GM18499 (cell line): ENCODE results near the gene MCEE.
"Not testable (repeated sequence)": the region's sequence is repeated elsewhere in the genome, so short reads cannot be mapped to it uniquely, and the experiment has no call there.

Experiments used
- ATAC-seq: cut with Tn5 transposase; IDR thresholded peaks from one replicate; pipeline ENCODE4 v1.9.1; 2021; ENCODE audit warnings: moderate number of reproducible peaks; ENCODE audit not compliant: insufficient read depth, unreplicated experiment

MCEE gene

DNA sequence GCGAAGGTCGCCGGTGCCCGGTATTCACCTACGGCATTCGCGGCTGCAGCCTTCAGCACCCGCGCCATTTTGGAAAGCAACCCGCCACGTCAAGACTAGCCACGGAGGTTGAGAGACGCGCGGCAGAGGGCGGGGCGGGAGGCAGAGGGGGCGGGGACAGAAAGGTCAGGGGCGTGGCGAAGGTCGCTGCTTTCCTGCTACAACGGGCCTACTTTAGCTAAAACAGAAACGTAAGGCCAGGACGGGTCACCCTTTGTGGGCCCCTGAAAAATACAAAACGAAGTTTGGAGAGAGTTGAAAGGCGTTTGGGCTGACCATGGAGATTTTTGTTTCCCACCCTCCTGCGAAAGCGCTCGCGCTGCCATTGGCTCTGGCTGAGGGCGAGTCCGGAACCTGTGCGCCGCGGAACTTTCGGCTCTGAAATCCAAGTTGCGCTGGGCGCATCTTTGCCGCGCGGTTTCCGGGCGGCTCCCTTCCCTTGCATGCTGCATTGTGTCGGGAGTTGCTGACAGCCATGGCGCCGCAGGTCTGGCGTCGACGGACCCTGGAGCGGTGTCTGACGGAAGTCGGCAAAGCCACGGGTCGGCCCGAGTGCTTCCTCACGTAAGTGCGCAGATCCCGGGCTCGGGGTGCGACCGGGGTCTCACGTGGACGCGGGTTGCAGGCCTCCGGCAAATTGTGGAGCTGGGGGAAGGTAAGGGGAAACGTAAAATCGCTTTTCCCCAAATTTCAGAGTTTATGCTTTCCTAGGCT is at the start of gene MCEE, which contains the start of gene MPHOSPH10:
TSS of gene MCEE (minus strand) at position 78 of the 753 bp plus-strand sequence. CDS start at position 68, 10 bp downstream.
TSS of gene MPHOSPH10 (plus strand) at position 483 of the 753 bp plus-strand sequence. CDS start at position 515, 32 bp downstream.
- ATAC-seq, result peak; percentile 60

DNA sequence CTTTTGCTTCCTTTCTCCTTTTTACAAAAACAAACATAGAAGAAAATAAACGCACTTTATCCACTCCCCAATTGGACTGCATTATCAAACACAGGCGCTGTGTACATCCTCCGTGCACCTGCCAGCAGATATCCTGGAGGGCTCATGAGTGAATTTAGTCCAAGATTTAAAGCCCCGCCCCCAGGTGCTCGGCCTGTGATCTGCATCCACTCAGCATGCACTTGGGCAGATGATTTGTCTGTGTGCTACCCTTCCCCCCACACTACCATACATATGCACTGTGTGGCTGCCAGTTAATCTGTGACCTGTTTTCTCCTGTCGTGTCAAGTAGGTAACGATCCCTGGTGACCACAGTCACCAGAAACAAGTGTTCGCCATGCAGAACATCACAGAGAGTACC is 48.8 kb upstream of the MCEE start:
- ATAC-seq, result not testable (repeated sequence)

DNA sequence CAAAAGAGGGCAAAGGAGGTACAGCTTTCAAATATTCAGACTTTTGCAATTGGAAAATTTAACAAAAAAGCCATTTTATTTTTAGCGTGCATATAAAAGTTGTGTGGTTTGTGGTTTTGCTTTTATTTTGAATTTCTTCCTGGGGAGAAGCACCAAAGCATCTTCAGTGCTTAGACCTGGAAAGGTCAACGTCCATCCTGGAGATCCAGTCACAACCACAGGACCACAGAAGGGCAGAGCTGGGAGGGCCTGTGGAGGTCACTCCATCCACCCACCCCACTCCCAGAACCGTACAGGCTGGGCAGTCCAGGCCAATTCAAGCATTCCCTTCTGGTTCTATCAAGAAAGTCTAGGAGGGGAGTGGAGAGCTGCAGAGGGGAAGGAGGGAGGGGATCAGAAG is 44.2 kb upstream of the MCEE start:
- ATAC-seq, result no peak

DNA sequence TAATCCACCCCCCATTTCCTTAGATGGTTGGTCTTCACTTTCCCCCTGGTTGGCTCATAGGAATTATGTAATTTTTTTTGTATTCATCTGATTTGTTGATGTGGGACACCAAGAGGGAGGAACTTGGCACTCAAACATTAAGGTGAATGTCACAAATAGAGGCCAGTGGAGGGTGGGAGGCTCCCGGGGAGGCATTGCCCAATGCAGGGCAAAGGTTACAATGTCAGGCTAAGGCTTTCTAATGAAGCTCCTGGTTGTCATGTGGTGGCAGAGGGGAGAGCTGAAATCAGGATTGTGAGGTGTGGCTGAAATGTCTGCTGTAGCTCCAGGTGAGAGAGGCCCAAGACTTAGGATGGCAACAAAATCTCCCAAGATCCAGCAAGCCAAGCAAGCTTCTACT is 43.1 kb upstream of the MCEE start:
- no peak for ATAC-seq

DNA sequence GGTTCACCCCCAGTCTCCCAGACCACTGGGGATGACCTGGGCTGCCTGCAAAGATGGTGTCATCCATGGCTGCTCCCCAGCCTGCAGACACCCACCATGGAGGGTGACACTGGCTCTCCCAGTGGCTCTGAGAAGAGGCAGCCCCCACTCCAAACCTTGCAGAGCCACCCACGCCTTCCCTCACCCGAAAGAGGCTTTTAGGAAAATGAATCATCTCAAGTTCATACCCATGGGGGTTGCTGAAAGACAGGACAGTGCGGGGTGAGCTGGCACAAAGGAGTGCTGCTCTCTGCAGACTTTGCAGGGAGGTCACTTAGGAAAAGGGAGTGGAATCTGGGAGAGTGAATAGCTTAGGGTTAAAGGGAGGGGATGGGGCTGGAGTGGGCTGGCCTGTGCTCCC is 36.8 kb upstream of the MCEE start:
- no peak for ATAC-seq

DNA sequence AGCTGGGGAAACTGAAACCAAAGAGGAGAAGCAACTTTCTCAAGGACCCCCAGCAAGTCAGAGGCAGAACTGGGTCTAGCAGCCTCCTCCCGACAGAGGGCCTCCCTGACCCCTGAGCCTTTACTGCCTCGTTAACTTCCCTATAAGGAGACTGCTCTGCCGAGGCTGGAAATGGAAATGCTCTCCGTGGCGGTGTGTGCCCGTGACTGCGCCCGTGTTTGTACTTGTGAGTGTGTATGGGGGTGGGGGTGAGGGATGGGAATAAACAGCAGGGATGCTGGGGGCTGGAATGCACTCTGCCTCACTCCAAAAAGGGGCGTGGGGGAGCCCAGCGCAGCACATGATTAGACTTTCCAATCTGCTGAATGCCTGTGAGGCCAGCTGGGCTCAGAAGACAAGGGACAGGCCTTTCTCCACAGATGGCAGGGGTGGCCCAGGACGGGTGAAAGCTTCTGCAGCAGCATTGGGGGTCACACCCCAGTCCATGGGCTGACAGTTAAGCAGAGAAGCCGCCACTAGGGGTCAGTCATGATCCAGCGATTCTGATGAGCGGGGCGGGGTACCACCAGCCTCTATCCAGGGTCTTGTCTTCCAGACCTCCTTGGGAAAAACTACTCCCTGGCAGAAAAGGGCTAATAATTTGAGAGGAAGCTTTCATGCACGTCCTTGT is 27.2 kb upstream of the MCEE start:
- ATAC-seq, result no peak

DNA sequence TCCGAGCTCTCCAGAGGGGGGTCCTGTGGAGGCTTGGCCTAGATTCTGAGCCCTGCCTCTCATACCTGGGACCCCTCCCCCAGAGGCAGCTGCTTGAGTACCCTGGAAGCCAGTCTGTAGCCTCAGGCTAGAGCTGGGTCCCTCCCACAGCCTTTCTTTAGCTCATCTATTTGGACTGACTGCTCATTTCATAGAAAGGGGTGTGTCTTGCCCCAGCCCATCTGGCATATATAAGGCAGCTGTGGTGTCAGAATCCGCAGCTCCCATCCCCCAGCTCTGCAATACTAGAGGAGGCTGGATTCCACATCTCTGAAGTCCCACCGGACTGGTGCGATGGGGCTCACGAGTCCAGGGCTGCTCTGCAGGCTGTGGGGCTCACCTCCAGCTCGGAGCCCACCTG is 26.5 kb upstream of the MCEE start:
- ATAC-seq, result no peak

DNA sequence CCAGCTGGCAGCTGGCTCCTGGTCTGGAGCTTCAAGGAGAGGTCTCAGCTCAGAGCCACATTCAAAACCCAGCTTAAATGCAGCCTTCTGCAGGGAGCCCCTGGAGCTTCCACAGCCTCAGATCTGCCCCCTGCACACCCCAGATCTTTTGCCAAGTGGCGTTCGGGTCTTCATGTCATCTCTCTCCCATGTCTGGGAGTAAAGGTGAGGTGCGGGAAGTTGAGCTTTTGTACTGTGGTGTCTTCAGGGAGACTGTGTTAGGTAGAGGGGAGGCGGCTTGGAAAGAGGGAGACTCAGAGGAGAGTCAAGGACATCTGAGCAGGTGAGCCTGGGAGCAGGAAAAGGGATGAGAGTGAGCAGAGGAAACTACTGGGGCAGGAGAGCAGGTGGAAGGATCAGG is 25.8 kb upstream of the MCEE start:
- no peak for ATAC-seq

DNA sequence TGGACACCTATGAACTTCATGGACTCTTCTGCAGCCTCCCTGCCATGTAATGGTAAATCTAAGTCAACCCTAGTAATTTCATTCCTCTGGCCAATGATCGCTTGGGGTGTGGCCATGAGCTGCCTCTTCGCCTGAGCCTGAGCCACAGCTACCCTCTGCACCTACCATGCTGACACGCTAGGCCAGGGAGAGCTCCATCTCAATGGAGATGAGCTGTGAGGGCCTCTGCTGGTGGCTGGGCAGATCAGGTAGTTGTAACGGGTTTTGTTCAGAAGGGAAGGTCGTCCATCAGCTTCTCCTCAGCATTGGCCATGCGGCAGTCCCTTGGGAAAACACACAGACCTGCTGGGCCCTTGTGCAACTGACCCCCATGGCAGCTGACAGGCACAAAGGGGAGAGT is 24.8 kb upstream of the MCEE start:
- peak; percentile 74 for ATAC-seq

DNA sequence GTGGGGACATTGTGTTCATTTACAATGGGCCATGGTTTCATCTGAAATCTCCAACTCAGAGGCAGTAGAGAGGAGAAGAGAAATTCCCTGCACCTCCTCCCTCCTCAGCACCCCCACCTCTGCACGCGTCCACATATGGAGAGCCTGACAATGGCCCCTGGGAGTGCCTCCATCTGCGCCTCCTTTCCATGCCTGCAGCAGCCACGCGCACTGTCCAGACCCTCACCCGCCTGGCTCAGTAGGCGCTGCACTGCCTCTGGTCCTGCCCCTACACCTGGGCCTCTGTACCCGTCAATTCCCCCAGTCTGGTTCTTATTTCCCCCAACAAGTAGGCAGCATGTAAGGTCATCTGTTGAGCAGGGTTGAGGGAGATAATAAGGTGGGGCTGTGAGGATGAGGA is 24.2 kb upstream of the MCEE start:
- no peak for ATAC-seq

DNA sequence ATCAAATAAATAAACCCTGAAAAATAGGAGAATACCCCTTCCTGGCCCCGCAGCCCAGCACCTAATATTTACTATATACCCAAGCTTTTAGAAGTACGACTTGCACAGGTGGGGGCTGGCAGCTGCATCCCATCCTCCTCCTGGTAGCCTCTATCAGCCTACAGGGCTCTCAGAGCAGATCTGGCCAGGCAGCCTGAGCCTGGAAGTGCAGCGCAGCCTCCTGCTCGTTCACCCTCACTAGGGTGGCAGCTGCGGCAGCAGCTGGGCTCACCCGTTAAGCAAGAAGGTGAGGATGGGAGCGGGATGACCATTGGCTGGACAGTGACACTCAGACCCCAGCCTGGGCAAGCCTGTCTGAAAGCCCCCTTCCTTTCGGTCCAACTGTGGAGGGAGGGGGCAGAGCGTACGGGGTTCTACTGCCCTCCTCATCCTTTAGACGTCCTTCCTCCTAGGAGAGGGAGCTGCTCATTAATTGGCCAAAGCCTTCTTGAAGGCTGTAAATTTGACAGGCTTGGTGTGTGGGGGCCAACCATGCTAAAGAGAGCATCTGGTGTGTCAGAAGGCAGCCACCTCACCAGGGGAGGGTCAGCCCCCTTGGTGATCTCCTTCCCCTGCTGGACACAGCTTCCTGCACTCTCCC is 23.7 kb upstream of the MCEE start:
- no peak for ATAC-seq

DNA sequence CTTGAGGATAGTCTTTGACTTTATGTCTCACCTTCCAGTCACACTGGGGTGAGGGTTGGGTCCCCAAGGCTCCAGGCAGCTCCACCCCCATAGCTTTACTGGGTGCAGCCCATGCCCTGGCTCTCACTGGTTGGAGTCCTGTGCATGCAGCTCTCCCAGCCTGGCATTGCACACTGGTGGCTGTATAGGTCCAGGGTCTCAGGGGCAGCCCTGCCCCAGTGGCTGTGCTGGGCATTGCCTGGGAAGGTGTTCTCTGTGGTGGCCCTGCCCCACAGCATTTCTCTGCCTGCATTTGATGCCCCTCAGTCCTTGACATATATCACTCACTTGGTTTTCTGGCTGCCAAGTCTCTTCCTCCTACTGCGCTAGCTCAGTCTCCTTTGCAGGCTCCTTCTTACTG is 21.6 kb upstream of the MCEE start:
- ATAC-seq, result no peak

DNA sequence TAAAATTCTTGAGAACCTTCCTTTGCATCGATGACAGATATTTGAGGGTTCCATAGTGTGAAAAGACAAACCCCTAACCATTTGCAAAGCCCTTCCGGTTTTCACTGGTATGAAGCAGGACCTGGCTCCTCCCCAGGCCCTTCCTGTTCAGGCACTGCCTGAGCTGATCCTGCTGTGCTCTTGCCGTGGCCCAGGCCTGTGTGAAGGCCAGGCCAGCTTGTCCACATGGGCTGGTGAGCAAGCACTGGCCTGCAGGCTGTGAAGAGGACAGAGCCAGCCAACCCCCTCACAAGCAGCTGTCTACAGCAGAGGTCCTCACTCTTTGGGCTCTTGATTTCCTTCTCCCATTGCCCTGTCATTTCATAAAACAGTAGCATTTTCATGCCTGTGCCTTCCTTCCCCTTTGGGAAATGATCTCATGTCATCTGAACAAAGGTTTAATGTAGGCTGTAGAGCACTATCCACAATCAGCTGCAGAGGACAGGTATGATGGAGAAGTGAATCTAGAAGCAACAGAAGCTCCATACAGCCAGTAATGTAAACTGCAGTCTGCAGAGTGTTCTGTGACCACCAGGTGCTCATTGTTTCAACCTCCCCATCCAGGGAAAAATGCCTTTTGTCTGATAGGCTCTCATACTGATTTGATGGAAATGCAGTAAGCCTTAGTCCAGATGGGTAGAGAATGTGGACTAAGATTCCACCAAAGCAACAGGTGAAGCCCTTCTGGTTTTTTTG is 20.2 kb upstream of the MCEE start:
- ATAC-seq, result no peak

DNA sequence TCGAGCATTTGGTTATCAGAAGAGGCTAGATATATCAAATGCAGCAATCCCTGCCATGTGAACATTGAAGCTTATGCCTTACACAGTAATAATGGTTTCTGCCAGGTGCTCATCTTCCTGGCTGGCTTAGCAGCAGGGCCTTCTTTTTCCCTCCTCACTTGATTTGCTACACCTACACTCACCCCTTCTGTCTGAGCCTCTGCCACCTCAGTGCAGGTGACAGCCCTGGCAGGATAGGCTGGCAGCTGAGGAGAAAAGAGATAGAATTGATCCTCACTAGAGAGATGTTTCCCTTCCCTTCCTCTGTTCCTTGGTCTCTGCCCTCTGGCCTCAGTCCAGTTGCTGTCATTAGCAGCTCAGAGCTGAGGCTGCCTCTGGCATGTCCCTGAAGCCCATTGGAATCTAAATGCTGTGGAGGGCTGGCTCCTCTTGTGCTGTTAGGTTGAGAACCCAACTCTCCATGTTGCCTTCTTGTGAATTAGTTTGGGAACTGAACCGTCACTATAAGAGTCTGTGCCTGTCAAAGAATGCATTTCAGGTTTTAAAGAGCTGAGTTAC is 18.6 kb upstream of the MCEE start:
- no peak for ATAC-seq

DNA sequence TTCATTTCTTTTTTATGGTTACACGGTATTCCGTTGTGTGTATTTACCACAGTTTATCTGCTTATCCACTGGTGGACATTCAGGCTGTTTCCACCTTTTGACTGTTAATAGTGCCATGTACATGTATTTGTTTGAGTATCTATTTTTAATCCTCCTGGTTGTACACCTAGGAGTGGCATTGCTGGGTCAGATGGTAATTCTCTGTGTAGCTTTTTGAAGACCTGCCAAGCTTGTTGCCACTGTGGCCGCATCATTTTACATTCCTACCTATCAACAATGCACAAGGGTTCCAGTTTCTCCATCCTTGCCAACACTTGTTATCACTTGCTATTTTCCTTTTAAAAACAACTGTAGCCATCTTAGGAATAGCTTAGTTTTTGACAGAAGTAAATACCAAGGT is 13.8 kb upstream of the MCEE start:
- ATAC-seq, result no peak

DNA sequence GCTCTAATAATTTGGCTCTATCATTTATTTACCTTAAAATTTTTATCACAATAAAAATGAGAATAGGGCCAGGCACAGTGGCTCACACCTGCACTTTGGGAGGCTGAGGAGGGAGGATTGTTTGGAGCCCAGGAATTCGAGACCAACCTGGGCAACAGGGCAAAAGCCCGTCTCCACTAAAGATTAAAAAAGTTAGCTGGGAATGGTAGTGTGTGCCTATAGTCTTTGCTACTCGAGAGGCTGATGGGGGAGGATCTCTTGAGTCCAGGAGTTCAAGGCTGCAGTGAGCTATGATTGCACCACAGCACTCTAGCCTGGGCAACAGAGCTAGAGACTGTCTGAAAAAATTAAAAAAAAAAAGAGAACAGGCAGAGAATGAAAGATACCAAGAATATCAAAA is 6.1 kb upstream of the MCEE start:
- ATAC-seq, result no peak

DNA sequence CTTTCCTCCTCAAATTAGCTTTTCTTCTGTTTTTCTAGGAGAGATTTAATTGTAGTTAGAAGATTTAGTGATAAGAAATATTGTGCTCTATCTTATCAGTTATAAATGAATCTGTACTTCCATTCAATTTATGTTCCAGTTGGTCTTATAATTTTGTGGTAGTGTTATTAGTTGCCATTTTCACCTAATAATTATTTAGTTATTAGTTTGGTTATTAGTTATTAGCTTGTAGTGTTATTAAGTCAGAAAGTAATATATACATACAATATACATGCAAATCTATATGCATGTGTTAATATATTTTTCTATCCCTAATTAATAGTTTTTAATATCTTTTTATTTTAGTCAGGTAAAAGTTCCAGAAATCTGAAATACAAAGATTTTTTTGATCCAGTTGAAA is 3.6 kb upstream of the MCEE start:
- ATAC-seq, result no peak

DNA sequence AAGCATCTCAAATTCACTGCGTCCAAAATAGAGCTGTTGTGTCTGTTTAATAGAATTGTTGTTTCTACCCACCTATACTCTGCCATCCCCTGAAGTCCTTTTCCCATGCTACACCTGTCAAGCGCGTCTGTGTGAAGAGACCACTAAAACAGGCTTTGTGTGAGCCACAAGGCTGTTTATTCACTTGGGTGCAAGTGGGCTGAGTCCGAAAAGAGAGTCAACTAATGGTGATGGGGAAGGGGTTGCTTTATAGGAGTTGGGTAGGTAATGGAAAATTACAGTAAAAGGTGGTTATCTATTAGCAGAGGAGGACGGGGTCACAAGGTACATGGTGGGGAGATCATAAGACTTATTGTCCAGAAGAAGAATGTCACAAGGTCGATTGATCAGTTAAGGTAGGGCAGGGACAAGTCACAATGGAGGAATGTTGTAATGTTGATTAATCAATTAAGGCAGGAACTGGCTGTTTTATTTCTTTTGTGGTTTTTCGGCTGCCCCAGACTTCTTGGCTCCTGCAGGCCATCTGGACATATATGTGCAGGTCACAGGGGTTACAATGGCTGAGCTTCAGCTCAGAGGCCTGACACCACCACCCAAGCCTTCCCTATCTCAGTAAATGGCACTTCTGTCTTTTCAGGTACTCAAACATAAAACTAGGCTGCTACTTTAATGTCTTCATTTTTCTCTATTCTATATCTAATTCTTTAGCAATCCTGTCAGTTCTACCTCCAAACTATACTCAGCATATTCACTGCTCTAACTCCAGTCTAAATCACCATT is 1.5 kb upstream of the MCEE start:
- ATAC-seq, result not testable (repeated sequence)

DNA sequence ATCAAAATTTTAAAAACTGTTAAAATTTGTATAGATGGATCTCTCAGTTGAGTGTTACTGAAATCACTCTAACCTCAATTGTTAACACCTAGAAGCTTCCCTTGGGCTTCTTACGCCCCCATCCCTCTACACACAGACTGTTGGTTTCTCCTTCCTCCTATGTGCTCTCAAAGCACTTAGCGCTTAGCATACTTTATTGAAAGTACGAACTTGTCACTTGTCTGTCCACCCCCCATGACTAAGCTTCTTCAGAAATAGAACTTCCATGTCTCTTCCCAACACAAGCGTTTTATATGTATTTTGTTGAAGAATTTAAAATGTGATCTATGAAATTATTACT is 846 bp upstream of the MCEE start:
- peak; percentile 8 for ATAC-seq

DNA sequence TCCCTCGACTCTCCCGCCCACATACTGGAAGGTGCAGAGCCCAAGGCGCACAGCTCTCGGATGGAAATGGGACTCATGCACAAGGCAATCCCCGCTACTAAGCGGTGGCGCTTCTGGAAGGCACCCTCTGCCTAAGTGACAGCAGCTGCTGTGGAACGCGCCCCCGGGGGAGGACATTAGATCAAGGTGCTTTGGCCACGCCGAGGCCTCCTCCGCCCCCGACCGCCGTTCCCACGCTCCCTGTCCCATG is 202 bp downstream of the MCEE start:
- ATAC-seq, result peak; percentile 28
